Fibroblast of lung (primary cell): ENCODE measurements around the gene QSOX2. TPM values are rescaled to one million over a fixed set of nuclear protein-coding genes. Genes with fewer than 3 reads are reported as not detected.
A peak's percentile ranks its signal among the peaks of the same experiment; 100 is the strongest.

Experiments used
- DNase-seq, 2 donors: peaks; one replicate each; pipeline versions ENCODE4 v3.0.0 to v3.0.0-alpha.2; 2010; ENCODE audit warnings: low read depth in 2 of 2
- H2AFZ ChIP-seq: 2 replicates; pipeline ENCODE4 v1.5.1; 2012; ENCODE audit warnings: low read length, control low read depth, inconsistent platforms
- H3K27ac ChIP-seq: 2 replicates; pipeline ENCODE4 v1.5.1; 2011; ENCODE audit warnings: low read length, control low read depth; ENCODE audit not compliant: insufficient read depth
- H3K27me3 ChIP-seq: 2 replicates; pipeline ENCODE4 v1.5.1; 2011; ENCODE audit warnings: mild to moderate bottlenecking, low read length; ENCODE audit not compliant: control insufficient read depth, insufficient read depth
- H3K36me3 ChIP-seq: 2 replicates; pipeline ENCODE4 v1.5.1; 2011; ENCODE audit warnings: low read length; ENCODE audit not compliant: control insufficient read depth, insufficient read depth
- H3K4me1 ChIP-seq: 2 replicates; pipeline ENCODE4 v1.5.1; 2011; ENCODE audit warnings: low read length; ENCODE audit not compliant: control insufficient read depth, insufficient read depth; ENCODE audit errors: extremely low read depth
- H3K4me2 ChIP-seq: 2 replicates; pipeline ENCODE4 v1.5.1; 2011; ENCODE audit warnings: low read length, control low read depth; ENCODE audit not compliant: insufficient read depth; ENCODE audit errors: extremely low read depth
- H3K4me3 ChIP-seq, 4 experiments: fragments of 200-600 bp in 1 of 4; sonication (generic) in 1 of 4; replicated peaks in 1 of 4; 2 replicates each; pipeline ENCODE4 v1.5.1; 2011 to 2016; ENCODE audit warnings: low read length in 4 of 4, low read depth in 3 of 4, mild to moderate bottlenecking in 3 of 4, control low read depth in 2 of 4, inconsistent platforms in 1 of 4, mixed read lengths in 1 of 4; ENCODE audit not compliant: insufficient read depth in 1 of 4; ENCODE audit errors: control extremely low read depth in 1 of 4
- H3K79me2 ChIP-seq: 2 replicates; pipeline ENCODE4 v1.5.1; 2012; ENCODE audit warnings: mild to moderate bottlenecking, low read length, inconsistent platforms; ENCODE audit not compliant: control insufficient read depth, insufficient read depth
- H3K9ac ChIP-seq: 2 replicates; pipeline ENCODE4 v1.5.1; 2011; ENCODE audit warnings: mild to moderate bottlenecking, low read length, control low read depth; ENCODE audit not compliant: insufficient read depth
- H3K9me3 ChIP-seq: 2 replicates; pipeline ENCODE4 v1.5.1; 2012; ENCODE audit warnings: low read depth, low read length; ENCODE audit not compliant: control insufficient read depth, insufficient read depth
- H4K20me1 ChIP-seq: 2 replicates; pipeline ENCODE4 v1.5.1; 2011; ENCODE audit warnings: low read length; ENCODE audit not compliant: control insufficient read depth, insufficient read depth; ENCODE audit errors: extremely low read depth
- EZH2 ChIP-seq: IDR thresholded peaks from 2 replicates; pipeline ENCODE4 v1.5.1; 2012; ENCODE audit warnings: low read length, control low read depth, mild to moderate bottlenecking; ENCODE audit errors: missing control alignments
- polyA plus RNA-seq, 2 donors: library from polyadenylated mRNA; depleted of rRNA in 1 of 2; stranded (reverse) in 1 of 2; unstranded in 1 of 2; fragments of >200 nt; gene quantifications; 2 replicates each; pipeline ENCODE4 v1.2.1, GENCODE V29; 2011 to 2012; ENCODE audit warnings: missing spikeins in 1 of 2
- total RNA-seq: library from RNA; depleted of rRNA; stranded (reverse); fragments of >200 nt; gene quantifications from 2 replicates; pipeline ENCODE4 v1.2.1, GENCODE V29; 2014
- TF ChIP-seq, protein P1 (sequence below), 2 donors: IDR thresholded peaks in 1 of 2; conservative IDR thresholded peaks in 1 of 2; 1 replicate in 1 of 2; 2 replicates in 1 of 2; pipeline ENCODE4 v1.5.1; 2011 to 2012; ENCODE audit warnings: low read length in 2 of 2, control low read depth in 1 of 2, inconsistent platforms in 1 of 2, low read depth in 1 of 2, mild to moderate bottlenecking in 1 of 2

QSOX2 gene
- total and polyA plus RNA-seq, 2 donors (not counting 1 experiment from before 2014, with no cell fraction given) = 7.8 to 13.2 TPM

DNA sequence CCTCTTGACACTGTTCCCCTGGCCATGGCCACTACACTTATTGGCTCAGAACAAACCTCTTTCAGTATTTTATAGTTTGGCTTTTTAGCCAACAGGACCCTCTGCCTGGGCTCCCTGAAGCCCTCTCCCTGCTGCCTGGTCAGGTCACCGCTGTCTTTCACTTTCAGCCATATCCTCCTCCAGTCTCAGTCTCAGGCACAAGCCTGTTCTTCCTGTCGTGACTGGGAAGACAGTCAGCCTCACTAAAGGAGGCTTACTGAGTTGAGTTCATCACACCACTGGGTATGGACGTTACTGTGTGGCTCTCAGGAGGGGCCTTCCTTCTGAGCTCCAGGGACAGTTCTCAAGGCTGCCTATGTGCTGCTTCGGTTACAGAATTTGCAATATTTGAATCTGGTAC lies 2.0 kb downstream of the QSOX2 start:
- TF ChIP-seq, protein P1, sequence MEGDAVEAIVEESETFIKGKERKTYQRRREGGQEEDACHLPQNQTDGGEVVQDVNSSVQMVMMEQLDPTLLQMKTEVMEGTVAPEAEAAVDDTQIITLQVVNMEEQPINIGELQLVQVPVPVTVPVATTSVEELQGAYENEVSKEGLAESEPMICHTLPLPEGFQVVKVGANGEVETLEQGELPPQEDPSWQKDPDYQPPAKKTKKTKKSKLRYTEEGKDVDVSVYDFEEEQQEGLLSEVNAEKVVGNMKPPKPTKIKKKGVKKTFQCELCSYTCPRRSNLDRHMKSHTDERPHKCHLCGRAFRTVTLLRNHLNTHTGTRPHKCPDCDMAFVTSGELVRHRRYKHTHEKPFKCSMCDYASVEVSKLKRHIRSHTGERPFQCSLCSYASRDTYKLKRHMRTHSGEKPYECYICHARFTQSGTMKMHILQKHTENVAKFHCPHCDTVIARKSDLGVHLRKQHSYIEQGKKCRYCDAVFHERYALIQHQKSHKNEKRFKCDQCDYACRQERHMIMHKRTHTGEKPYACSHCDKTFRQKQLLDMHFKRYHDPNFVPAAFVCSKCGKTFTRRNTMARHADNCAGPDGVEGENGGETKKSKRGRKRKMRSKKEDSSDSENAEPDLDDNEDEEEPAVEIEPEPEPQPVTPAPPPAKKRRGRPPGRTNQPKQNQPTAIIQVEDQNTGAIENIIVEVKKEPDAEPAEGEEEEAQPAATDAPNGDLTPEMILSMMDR (conservative IDR thresholded peaks at IDR 0.05 in 1 of 2, IDR thresholded peaks at IDR 0.05 in 1 of 2; ENCODE audit: low read depth in 1 of 2, low read length in 2 of 2) = no peak
- no peak for TF ChIP-seq EZH2
- peaks cover 23% of the 10 kb centered on the region for H3K79me2 ChIP-seq
- no peaks in the 10 kb centered on the region for H3K9me3 ChIP-seq
- no peak overlapping the region for H3K27ac ChIP-seq
- H4K20me1 ChIP-seq = no peaks in the 10 kb centered on the region
- no peak overlapping the region for H2AFZ ChIP-seq
- no peak overlapping the region for H3K4me3 ChIP-seq
- no peak overlapping the region for H3K9ac ChIP-seq
- peaks cover 4% of the 10 kb centered on the region for H3K4me1 ChIP-seq
- H3K4me2 ChIP-seq = no peak overlapping the region
- DNase-seq = no peak
- peaks cover 2% of the 10 kb centered on the region for H3K36me3 ChIP-seq
- peaks cover 13% of the 10 kb centered on the region for H3K27me3 ChIP-seq

DNA sequence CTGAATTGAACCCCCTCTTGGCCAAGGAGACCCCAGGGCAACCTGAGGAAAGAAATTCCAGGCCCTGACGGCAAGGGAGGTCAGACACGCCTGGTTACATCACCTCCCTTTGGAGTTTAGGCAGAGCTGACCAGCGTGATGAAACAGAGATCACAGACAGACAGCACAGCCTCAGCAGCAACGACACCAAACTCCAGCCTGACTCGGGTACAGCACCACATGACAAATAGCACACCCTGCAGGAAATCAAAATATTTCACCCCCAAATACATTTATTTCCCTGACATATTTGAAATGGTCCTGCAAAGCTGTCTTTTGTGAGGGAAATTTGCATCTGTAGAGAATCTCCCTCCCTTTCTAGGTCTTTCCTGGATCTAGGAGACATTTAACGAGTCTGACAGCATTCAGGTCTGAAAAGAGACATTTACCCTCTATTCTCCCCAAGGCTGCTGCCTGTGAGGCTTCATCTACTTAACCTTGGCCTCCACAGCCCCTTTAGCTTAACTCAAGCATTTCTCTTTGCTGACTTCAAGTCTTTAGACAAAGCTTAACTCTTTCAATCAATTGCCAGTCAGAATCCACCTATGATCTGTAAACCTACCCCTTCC lies 2.6 kb downstream of the QSOX2 start:
- Histone ChIP-seq H2AFZ (no peak overlapping the region), H3K4me1 (peaks cover 4% of the 10 kb centered on the region), H3K36me3 (peaks cover 2% of the 10 kb centered on the region), H3K27ac (no peak overlapping the region), H3K9ac (no peak overlapping the region), H3K9me3 (no peaks in the 10 kb centered on the region), H3K4me3 (no peak overlapping the region), H3K27me3 (peaks cover 8% of the 10 kb centered on the region), H3K4me2 (no peak overlapping the region), H4K20me1 (no peaks in the 10 kb centered on the region), H3K79me2 (peaks cover 23% of the 10 kb centered on the region)
- no peak for TF ChIP-seq EZH2
- TF ChIP-seq, protein P1 (conservative IDR thresholded peaks at IDR 0.05 in 1 of 2, IDR thresholded peaks at IDR 0.05 in 1 of 2; ENCODE audit: low read depth in 1 of 2, low read length in 2 of 2) = no peak
- peak in 1 of 2 donors; percentile 10 for DNase-seq

DNA sequence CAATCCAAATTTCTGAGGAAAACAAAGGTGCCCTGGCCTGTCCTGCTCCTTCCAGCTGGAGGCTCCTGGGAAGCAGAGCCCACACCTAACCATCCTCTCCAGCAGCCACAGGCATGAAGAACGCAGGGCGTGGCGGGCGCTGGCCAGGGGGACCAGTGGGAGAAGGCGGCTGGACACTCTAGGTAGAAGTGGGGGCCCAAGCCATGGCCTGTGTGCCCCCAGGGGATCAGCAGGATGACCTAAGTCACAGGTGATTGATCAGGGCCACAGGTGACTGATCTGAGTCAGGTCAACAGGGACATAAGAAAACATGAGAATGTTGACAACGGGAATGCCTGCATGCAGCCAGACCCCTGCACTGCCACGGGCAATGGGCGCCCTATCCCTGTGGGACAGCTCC lies 3.4 kb downstream of the QSOX2 start:
- DNase-seq = no peak
- H4K20me1 ChIP-seq = no peaks in the 10 kb centered on the region
- no peak overlapping the region for H3K27ac ChIP-seq
- H3K9me3 ChIP-seq = no peaks in the 10 kb centered on the region
- H3K4me3 ChIP-seq = no peak overlapping the region
- H3K79me2 ChIP-seq = peaks cover 23% of the 10 kb centered on the region
- TF ChIP-seq, protein P1 (conservative IDR thresholded peaks at IDR 0.05 in 1 of 2, IDR thresholded peaks at IDR 0.05 in 1 of 2; ENCODE audit: low read depth in 1 of 2, low read length in 2 of 2) = no peak
- no peak for TF ChIP-seq EZH2
- peaks cover 2% of the 10 kb centered on the region for H3K36me3 ChIP-seq
- peaks cover 4% of the 10 kb centered on the region for H3K4me1 ChIP-seq
- no peak overlapping the region for H2AFZ ChIP-seq
- peaks cover 4% of the 10 kb centered on the region for H3K27me3 ChIP-seq
- H3K9ac ChIP-seq = no peak overlapping the region
- H3K4me2 ChIP-seq = no peak overlapping the region
